ENCODE data around the gene ATP6AP1.

- TF ChIP-seq CTCF (IDR thresholded peaks at IDR 0.05) (no peak), EZH2 (IDR thresholded peaks at IDR 0.05) (no peak), EZH2phosphoT487 (IDR thresholded peaks at IDR 0.05) (no peak)
These were observed 47.7 kb upstream of the ATP6AP1 start for GRCh38 chrX:154380787-154381186.
